Hematopoietic multipotent progenitor cell treated with erythropoietin and hydrocortisone succinate and interleukin-3 and kit ligand, for 6 days (in vitro differentiated cells): Measurements from ENCODE around the gene PSME4.
"Not testable (repeated sequence)": the region's sequence is repeated elsewhere in the genome, so short reads cannot be mapped to it uniquely, and the experiment has no call there.

Experiments
- DNase-seq: peaks from one replicate; pipeline ENCODE4 v3.0.0-alpha.2; 2015

PSME4 gene

GRCh38 chr2:53841651-53842050 lies 129.1 kb downstream of the PSME4 start:
- not testable (repeated sequence) for DNase-seq

GRCh38 chr2:53840580-53840979 lies 130.2 kb downstream of the PSME4 start:
- DNase-seq, result no peak

- DNase-seq, result not testable (repeated sequence)
Measured at GRCh38 chr2:53829980-53830290, 140.9 kb downstream of the PSME4 start.

GRCh38 chr2:53829273-53829979 lies 141.4 kb downstream of the PSME4 start:
- DNase-seq, result no peak

GRCh38 chr2:53828331-53828730 lies 142.5 kb downstream of the PSME4 start:
- DNase-seq, result no peak

- no peak for DNase-seq
Measured at GRCh38 chr2:53827398-53828175, 143.2 kb downstream of the PSME4 start.

- DNase-seq, result no peak
Measured at GRCh38 chr2:53826587-53827397, 144.0 kb downstream of the PSME4 start.

GRCh38 chr2:53826030-53826410 lies 144.8 kb downstream of the PSME4 start:
- DNase-seq, result no peak

GRCh38 chr2:53823639-53824038 lies 147.2 kb downstream of the PSME4 start:
- peak; percentile 48 for DNase-seq

GRCh38 chr2:53821810-53822209 lies 149.0 kb downstream of the PSME4 start:
- no peak for DNase-seq

GRCh38 chr2:53820711-53821110 lies 150.1 kb downstream of the PSME4 start:
- no peak for DNase-seq

- no peak for DNase-seq
Measured at GRCh38 chr2:53820048-53820447, 150.7 kb downstream of the PSME4 start.

- no peak for DNase-seq
Measured at GRCh38 chr2:53819634-53820033, 151.2 kb downstream of the PSME4 start.

GRCh38 chr2:53818854-53819435 lies 151.8 kb downstream of the PSME4 start:
- DNase-seq, result no peak
